WTC11 (cell line): ENCODE data around the gene RASGRF1.

Experiments
- ARID4B ChIP-seq: sonication (generic); formaldehyde crosslinking; IDR thresholded peaks from 2 replicates; pipeline ENCODE4 v1.8.0; 2023; ENCODE audit warnings: missing genetic modification reagents, mild to moderate bottlenecking, borderline replicate concordance
- ESRRA ChIP-seq: sonication (generic); formaldehyde crosslinking; IDR thresholded peaks from 2 replicates; pipeline ENCODE4 v1.8.1; 2022; ENCODE audit warnings: mild to moderate bottlenecking, missing genetic modification reagents, borderline replicate concordance
- FOXP4 ChIP-seq: sonication (generic); formaldehyde crosslinking; IDR thresholded peaks from 2 replicates; pipeline ENCODE4 v1.8.0; 2022; ENCODE audit warnings: mild to moderate bottlenecking, missing genetic modification reagents
- TEAD1 ChIP-seq: sonication (generic); formaldehyde crosslinking; IDR thresholded peaks from 2 replicates; pipeline ENCODE4 v1.8.0; 2022; ENCODE audit warnings: mild to moderate bottlenecking, missing genetic modification reagents
- ZNF423 ChIP-seq: fragments of 250-450 bp; sonication (Bioruptor Pico); IDR thresholded peaks from 2 replicates; pipeline ENCODE4 v2.1.2; 2022; ENCODE audit warnings: mild to moderate bottlenecking, moderate library complexity
- ZNF512 ChIP-seq: sonication (generic); formaldehyde crosslinking; IDR thresholded peaks from 2 replicates; pipeline ENCODE4 v1.8.1; 2022; ENCODE audit warnings: missing genetic modification reagents, borderline replicate concordance
- TF ChIP-seq, protein P1 (sequence below): sonication (generic); formaldehyde crosslinking; IDR thresholded peaks from 2 replicates; pipeline ENCODE4 v1.8.1; 2023; ENCODE audit warnings: mild to moderate bottlenecking, missing genetic modification reagents, borderline replicate concordance
- TF ChIP-seq, protein P2 (sequence below): fragments of 200-600 bp; IDR thresholded peaks from 2 replicates; pipeline ENCODE4 v1.8.0; 2022; ENCODE audit warnings: antibody characterized with exemption

DNA sequence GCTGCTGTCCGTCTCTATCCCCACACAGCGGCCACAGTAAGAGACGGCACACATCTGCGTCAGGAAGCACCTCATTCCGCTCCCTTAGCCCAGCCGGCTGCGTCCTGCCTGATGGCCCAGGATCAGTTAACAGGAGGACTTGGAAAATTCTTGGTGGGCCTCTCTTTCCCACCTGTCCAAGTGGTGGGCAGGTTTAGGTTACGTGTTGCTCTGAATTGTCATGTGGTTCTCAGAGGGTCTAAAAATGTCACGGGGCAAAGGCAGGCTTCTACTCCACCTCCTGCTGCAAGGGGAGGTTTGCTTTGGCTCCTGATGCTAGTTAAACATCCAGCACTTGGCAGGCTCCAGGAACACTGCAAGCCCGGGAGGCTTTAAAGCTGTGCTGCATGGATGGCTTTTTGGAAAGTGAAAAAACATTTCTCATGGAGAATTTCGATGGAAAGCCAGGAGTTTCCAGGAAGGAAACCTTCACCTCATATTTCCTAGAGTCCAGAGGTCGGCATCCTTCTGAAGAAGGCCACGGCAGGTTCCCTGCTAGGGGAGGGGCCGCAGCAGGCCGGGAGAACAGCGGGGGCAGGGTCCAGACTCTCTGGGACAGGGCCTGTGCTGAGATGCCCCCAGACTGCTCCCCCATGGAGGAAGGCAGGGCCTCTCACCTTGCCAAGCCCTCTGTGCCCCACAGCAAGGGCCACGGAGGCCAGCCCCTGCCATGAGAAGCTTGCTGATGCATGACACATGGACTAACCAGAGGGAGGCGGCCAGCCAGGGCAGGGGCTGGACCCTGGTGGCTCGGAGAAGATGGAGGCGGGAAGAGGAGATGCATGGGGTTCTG, 156.5 kb downstream of the RASGRF1 start:
- TF ChIP-seq, protein P1, sequence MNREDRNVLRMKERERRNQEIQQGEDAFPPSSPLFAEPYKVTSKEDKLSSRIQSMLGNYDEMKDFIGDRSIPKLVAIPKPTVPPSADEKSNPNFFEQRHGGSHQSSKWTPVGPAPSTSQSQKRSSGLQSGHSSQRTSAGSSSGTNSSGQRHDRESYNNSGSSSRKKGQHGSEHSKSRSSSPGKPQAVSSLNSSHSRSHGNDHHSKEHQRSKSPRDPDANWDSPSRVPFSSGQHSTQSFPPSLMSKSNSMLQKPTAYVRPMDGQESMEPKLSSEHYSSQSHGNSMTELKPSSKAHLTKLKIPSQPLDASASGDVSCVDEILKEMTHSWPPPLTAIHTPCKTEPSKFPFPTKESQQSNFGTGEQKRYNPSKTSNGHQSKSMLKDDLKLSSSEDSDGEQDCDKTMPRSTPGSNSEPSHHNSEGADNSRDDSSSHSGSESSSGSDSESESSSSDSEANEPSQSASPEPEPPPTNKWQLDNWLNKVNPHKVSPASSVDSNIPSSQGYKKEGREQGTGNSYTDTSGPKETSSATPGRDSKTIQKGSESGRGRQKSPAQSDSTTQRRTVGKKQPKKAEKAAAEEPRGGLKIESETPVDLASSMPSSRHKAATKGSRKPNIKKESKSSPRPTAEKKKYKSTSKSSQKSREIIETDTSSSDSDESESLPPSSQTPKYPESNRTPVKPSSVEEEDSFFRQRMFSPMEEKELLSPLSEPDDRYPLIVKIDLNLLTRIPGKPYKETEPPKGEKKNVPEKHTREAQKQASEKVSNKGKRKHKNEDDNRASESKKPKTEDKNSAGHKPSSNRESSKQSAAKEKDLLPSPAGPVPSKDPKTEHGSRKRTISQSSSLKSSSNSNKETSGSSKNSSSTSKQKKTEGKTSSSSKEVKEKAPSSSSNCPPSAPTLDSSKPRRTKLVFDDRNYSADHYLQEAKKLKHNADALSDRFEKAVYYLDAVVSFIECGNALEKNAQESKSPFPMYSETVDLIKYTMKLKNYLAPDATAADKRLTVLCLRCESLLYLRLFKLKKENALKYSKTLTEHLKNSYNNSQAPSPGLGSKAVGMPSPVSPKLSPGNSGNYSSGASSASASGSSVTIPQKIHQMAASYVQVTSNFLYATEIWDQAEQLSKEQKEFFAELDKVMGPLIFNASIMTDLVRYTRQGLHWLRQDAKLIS (CRISPR knock-in tag) = no peak
- TF ChIP-seq ARID4B = no peak
- no peak for TF ChIP-seq TEAD1 (CRISPR knock-in tag)
- TF ChIP-seq, protein P2, sequence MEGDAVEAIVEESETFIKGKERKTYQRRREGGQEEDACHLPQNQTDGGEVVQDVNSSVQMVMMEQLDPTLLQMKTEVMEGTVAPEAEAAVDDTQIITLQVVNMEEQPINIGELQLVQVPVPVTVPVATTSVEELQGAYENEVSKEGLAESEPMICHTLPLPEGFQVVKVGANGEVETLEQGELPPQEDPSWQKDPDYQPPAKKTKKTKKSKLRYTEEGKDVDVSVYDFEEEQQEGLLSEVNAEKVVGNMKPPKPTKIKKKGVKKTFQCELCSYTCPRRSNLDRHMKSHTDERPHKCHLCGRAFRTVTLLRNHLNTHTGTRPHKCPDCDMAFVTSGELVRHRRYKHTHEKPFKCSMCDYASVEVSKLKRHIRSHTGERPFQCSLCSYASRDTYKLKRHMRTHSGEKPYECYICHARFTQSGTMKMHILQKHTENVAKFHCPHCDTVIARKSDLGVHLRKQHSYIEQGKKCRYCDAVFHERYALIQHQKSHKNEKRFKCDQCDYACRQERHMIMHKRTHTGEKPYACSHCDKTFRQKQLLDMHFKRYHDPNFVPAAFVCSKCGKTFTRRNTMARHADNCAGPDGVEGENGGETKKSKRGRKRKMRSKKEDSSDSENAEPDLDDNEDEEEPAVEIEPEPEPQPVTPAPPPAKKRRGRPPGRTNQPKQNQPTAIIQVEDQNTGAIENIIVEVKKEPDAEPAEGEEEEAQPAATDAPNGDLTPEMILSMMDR = no peak
- no peak for TF ChIP-seq ESRRA (CRISPR knock-in tag)
- no peak for TF ChIP-seq FOXP4 (CRISPR knock-in tag)
- no peak for TF ChIP-seq ZNF512 (CRISPR knock-in tag)
- no peak for TF ChIP-seq ZNF423
